GM19043 (cell line): ENCODE measurements around the gene SYNPR.

Experiments used
- ATAC-seq: cut with Tn5 transposase; IDR thresholded peaks from one replicate; pipeline ENCODE4 v1.9.1; 2021; ENCODE audit warnings: low read depth; ENCODE audit not compliant: unreplicated experiment

SYNPR gene

GRCh38 chr3:63523100-63523499 lies 245.0 kb downstream of the SYNPR start:
- ATAC-seq: no peak

- no peak for ATAC-seq
These were observed 250.4 kb downstream of the SYNPR start for GRCh38 chr3:63528325-63529000.

- no peak for ATAC-seq
These were observed 254.4 kb downstream of the SYNPR start for GRCh38 chr3:63532521-63532920.

GRCh38 chr3:63538919-63539318 lies 260.8 kb downstream of the SYNPR start:
- ATAC-seq: peak; percentile 59

- ATAC-seq: no peak
These were observed 277.7 kb downstream of the SYNPR start for GRCh38 chr3:63555767-63556166.

GRCh38 chr3:63556401-63556800 lies 278.3 kb downstream of the SYNPR start:
- no peak for ATAC-seq

GRCh38 chr3:63557912-63558311 lies 279.8 kb downstream of the SYNPR start:
- peak; percentile 92 for ATAC-seq

GRCh38 chr3:63559884-63560283 lies 281.8 kb downstream of the SYNPR start:
- no peak for ATAC-seq

GRCh38 chr3:63561879-63562278 lies 283.8 kb downstream of the SYNPR start:
- ATAC-seq: no peak

- no peak for ATAC-seq
These were observed 284.2 kb downstream of the SYNPR start for GRCh38 chr3:63562323-63562722.

- ATAC-seq: no peak
These were observed 285.5 kb downstream of the SYNPR start for GRCh38 chr3:63563572-63563971.

- no peak for ATAC-seq
These were observed 287.1 kb downstream of the SYNPR start for GRCh38 chr3:63565220-63565619.

- no peak for ATAC-seq
These were observed 293.6 kb downstream of the SYNPR start for GRCh38 chr3:63571682-63572081.

- no peak for ATAC-seq
These were observed 298.7 kb downstream of the SYNPR start for GRCh38 chr3:63576846-63577245.

GRCh38 chr3:63578858-63579257 lies 300.8 kb downstream of the SYNPR start:
- no peak for ATAC-seq

- ATAC-seq: no peak
These were observed 302.0 kb downstream of the SYNPR start for GRCh38 chr3:63580151-63580550.

- no peak for ATAC-seq
These were observed 304.9 kb downstream of the SYNPR start for GRCh38 chr3:63582943-63583500.

GRCh38 chr3:63584681-63585080 lies 306.6 kb downstream of the SYNPR start:
- ATAC-seq: no peak

- no peak for ATAC-seq
These were observed 307.8 kb downstream of the SYNPR start for GRCh38 chr3:63585927-63586326.

- no peak for ATAC-seq
These were observed 310.8 kb downstream of the SYNPR start for GRCh38 chr3:63588895-63589294.

GRCh38 chr3:63593779-63594178 lies 315.7 kb downstream of the SYNPR start:
- ATAC-seq: no peak

GRCh38 chr3:63595221-63595620 lies 317.1 kb downstream of the SYNPR start:
- ATAC-seq: no peak

- ATAC-seq: no peak
These were observed 318.9 kb downstream of the SYNPR start for GRCh38 chr3:63597019-63597418.
